Measurements from ENCODE around the gene HLF.

HLF gene, protein sequence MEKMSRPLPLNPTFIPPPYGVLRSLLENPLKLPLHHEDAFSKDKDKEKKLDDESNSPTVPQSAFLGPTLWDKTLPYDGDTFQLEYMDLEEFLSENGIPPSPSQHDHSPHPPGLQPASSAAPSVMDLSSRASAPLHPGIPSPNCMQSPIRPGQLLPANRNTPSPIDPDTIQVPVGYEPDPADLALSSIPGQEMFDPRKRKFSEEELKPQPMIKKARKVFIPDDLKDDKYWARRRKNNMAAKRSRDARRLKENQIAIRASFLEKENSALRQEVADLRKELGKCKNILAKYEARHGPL

DNA sequence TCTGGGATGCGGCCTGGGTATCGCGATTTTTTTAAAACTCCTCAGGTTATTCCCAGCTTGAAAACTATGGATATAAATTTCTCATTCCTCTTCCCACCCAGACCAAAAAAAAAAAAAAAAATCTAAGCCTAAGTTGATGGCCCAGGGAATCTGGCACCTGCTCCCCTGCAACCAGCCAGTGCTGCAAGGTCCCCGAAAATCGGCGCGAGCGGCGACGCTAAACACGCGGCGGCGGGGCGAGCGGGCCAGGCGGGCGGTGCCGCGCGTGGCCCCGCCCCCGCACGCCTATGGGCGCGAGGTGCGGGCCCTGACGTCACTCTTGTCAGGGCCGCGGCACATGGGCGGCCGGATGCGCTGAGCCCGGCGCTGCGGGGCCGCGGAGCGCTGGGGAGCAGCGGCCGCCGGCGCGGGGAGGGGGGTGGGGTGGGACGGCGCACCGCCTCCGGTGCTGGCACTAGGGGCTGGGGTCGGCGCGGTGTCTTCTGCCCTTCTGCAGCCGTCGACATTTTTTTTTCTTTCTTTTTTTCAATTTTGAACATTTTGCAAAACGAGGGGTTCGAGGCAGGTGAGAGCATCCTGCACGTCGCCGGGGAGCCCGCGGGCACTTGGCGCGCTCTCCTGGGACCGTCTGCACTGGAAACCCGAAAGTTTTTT, at the start of gene HLF:
TSS of gene HLF (plus strand) at position 316 of the 654 bp plus-strand sequence. CDS start 525 bp downstream, outside the sequence.
- TF ChIP-seq, protein P1, sequence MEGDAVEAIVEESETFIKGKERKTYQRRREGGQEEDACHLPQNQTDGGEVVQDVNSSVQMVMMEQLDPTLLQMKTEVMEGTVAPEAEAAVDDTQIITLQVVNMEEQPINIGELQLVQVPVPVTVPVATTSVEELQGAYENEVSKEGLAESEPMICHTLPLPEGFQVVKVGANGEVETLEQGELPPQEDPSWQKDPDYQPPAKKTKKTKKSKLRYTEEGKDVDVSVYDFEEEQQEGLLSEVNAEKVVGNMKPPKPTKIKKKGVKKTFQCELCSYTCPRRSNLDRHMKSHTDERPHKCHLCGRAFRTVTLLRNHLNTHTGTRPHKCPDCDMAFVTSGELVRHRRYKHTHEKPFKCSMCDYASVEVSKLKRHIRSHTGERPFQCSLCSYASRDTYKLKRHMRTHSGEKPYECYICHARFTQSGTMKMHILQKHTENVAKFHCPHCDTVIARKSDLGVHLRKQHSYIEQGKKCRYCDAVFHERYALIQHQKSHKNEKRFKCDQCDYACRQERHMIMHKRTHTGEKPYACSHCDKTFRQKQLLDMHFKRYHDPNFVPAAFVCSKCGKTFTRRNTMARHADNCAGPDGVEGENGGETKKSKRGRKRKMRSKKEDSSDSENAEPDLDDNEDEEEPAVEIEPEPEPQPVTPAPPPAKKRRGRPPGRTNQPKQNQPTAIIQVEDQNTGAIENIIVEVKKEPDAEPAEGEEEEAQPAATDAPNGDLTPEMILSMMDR (conservative IDR thresholded peaks at IDR 0.05; ENCODE audit: low read length), result no peak
- peak; percentile 62 for DNase-seq (ENCODE audit: low read depth)
- H3K4me3 ChIP-seq (ENCODE audit: low read length), result peak within 1 kb of the TSS; percentile 45

DNA sequence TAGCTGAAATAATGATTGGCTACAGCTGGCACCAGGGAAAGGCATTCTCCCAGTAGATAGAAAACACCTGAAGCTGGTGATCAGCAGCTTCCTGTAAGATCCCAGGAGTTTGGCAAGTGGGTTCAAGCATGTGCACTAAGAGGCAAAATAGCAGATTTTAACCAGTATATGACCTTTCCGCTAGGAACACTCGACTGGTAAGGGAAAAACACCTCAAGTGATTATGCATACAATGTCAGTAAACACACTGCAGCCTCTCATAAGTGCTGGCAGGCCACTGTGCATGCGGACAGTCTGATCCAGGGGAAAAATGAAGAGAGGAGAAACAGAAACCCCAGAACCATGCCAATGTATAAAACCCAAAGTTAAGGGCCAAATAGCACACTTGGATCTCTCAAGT, 49.0 kb upstream of the HLF start:
- no peak overlapping the region for H3K4me3 ChIP-seq (ENCODE audit: low read length)
- TF ChIP-seq, protein P1 (conservative IDR thresholded peaks at IDR 0.05; ENCODE audit: low read length), result no peak
- no peak for DNase-seq (ENCODE audit: low read depth)

DNA sequence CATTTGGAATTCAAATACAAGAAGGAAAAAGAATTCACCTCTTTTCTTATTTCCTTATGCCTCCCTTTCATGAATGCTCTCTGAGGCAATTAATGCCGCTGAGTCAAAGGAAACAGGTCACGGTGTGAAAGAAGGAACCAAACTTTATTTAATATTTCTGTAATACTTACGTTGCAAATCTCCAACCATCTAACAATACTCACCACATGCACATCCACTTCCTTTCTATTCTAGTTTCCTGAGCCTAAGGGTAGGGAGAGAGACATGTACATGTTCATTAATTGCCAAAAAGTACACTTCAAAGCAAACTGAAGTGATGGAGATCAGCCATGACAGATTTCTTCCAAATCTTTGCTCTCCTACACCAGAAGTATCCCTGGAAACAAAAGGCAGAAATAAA, 47.9 kb upstream of the HLF start:
- no peak for DNase-seq (ENCODE audit: low read depth)
- no peak overlapping the region for H3K4me3 ChIP-seq (ENCODE audit: low read length)
- TF ChIP-seq, protein P1 (conservative IDR thresholded peaks at IDR 0.05; ENCODE audit: low read length), result no peak

DNA sequence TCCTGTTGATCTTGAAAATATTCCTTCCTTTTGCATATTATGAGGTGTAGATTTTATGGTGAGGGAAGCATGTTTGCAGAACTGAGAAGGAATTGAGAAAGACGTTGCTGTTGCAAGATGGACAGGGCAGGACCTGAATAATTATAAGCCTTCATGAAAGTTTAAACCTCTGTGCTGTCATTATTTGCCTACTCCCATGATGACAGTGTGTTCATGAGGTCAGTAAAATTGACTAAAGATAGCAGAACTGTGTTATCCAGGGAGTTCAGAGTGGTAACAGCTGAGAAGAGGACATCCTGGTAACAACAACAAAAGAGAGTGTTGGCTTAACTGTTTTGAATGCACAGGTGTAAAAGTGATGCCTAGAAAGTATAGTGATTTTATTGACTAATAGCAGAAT, 45.3 kb upstream of the HLF start:
- TF ChIP-seq, protein P1 (conservative IDR thresholded peaks at IDR 0.05; ENCODE audit: low read length), result no peak
- no peak for DNase-seq (ENCODE audit: low read depth)
- H3K4me3 ChIP-seq (ENCODE audit: low read length), result no peak overlapping the region

DNA sequence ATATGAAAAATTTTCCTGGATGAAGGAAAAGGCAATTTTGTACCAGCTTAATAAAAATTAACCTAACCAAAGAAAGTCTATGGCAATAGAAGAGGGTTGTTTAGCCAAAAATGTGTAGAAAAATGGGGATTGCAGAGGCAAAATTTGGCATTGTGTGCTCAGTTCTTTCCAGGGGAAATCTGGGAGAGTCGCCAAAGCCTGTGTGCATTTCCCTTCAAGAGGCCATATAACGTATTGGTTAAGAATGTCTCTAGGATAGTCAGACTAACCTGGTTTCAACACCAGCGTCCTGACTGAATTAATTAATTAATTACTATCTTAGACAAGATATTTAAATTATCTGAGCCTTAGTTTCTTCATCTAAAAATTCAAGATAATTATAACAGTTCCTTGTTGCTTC, 44.8 kb upstream of the HLF start:
- no peak overlapping the region for H3K4me3 ChIP-seq (ENCODE audit: low read length)
- no peak for DNase-seq (ENCODE audit: low read depth)
- TF ChIP-seq, protein P1 (conservative IDR thresholded peaks at IDR 0.05; ENCODE audit: low read length), result no peak

DNA sequence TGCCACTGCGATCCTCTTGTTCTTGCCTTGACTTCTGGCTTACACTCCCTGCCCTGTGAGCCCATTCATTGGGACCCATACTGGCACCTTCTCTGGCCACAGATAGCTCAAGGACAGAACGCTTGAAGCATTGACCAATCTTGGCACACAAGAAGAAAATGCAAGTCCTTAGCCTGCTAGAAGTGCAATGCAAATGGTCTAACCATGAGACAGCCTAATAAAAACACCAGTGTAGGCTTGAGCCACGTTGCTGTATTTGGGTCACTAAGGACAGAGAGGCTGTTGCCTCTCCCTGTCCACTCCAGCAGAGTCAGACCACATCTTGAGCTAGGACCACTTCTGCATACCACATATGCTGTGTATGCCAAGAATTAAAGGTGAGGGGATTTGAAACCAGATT, 41.2 kb upstream of the HLF start:
- H3K4me3 ChIP-seq (ENCODE audit: low read length), result no peak overlapping the region
- DNase-seq (ENCODE audit: low read depth), result no peak
- TF ChIP-seq, protein P1 (conservative IDR thresholded peaks at IDR 0.05; ENCODE audit: low read length), result no peak

DNA sequence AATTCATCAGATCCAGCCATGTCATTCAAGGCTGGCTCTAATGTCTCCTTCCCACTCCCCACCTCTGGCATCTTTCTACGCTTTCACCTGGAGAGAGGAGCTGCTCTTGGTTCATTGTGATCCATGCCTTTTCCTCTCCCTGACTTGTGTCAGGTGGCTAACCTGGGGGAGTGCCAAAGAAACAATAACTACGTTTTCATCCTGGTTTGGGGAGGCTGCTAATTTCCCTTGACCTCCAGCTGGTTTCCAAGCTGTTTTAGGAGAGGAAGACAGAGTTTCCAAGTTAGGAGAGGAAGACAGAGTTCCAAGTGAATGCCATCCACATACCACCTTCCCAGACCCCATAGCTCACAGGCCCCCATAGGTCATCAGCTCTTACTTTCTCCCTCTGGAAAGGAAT, 40.0 kb upstream of the HLF start:
- TF ChIP-seq, protein P1 (conservative IDR thresholded peaks at IDR 0.05; ENCODE audit: low read length), result no peak
- DNase-seq (ENCODE audit: low read depth), result no peak
- no peak overlapping the region for H3K4me3 ChIP-seq (ENCODE audit: low read length)
